NCI-H2171 treated with DMSO at 0.1 percent for 48 hours (cell line): Measurements from ENCODE around the gene NAP1L4.

Experiments
- DNase-seq: peaks from one replicate; lab custom pipeline; 2025; lab: John Stamatoyannopoulos, UW

NAP1L4 gene

GRCh38 chr11:2992997-2993325 lies 832 bp upstream of the NAP1L4 start:
- no peak for DNase-seq

- no peak for DNase-seq
Observed at GRCh38 chr11:2991452-2992233, 486 bp downstream of the NAP1L4 start.

- DNase-seq = no peak
Observed at GRCh38 chr11:2990617-2991451, 1.3 kb downstream of the NAP1L4 start.

GRCh38 chr11:2989551-2989950 lies 2.6 kb downstream of the NAP1L4 start:
- no peak for DNase-seq

- DNase-seq = no peak
Observed at GRCh38 chr11:2989006-2989405, 3.1 kb downstream of the NAP1L4 start.

GRCh38 chr11:2987881-2988861 lies 4.0 kb downstream of the NAP1L4 start:
- no peak for DNase-seq

- DNase-seq = no peak
Observed at GRCh38 chr11:2983908-2984307, 8.2 kb downstream of the NAP1L4 start.

GRCh38 chr11:2982214-2982613 lies 9.9 kb downstream of the NAP1L4 start:
- no peak for DNase-seq

GRCh38 chr11:2981130-2981529 lies 11.0 kb downstream of the NAP1L4 start:
- DNase-seq = no peak

- no peak for DNase-seq
Observed at GRCh38 chr11:2980168-2980840, 11.8 kb downstream of the NAP1L4 start.

- DNase-seq = no peak
Observed at GRCh38 chr11:2977113-2977512, 15.0 kb downstream of the NAP1L4 start.

GRCh38 chr11:2976294-2977063 lies 15.7 kb downstream of the NAP1L4 start:
- DNase-seq = no peak

- DNase-seq = no peak
Observed at GRCh38 chr11:2975594-2975993, 16.5 kb downstream of the NAP1L4 start.

- DNase-seq = no peak
Observed at GRCh38 chr11:2974272-2974671, 17.9 kb downstream of the NAP1L4 start.

GRCh38 chr11:2968341-2968900 lies 23.7 kb downstream of the NAP1L4 start:
- DNase-seq = no peak

GRCh38 chr11:2964782-2965181 lies 27.3 kb downstream of the NAP1L4 start:
- no peak for DNase-seq

- DNase-seq = no peak
Observed at GRCh38 chr11:2963761-2964160, 28.4 kb downstream of the NAP1L4 start.

GRCh38 chr11:2963112-2963754 lies 28.9 kb downstream of the NAP1L4 start:
- DNase-seq = no peak

- DNase-seq = no peak
Observed at GRCh38 chr11:2961080-2961479, 31.0 kb downstream of the NAP1L4 start.

- no peak for DNase-seq
Observed at GRCh38 chr11:2960139-2960538, 32.0 kb downstream of the NAP1L4 start.
